ENCODE results near the gene EPB42. TPM values are rescaled to one million over a fixed set of nuclear protein-coding genes. Genes with fewer than 3 reads are reported as not detected.

Gene EPB42
- polyA plus RNA-seq, 1 donor (not counting 4 experiments of a cell fraction or from before 2014, with no cell fraction given): not detected

GRCh38 chr15:43225201-43225949 lies 4.6 kb upstream of the EPB42 start:
- Histone ChIP-seq H3K27ac (ENCODE audit: control insufficient read depth, insufficient read depth, low read length) (no peak overlapping the region), H3K4me1 (ENCODE audit: control insufficient read depth, extremely low read depth, insufficient read depth, low read length) (no peaks in the 10 kb centered on the region), H3K9me1 (ENCODE audit: control insufficient read depth, extremely low read depth, insufficient read depth, low read length) (no peaks in the 10 kb centered on the region), H3K79me2 (ENCODE audit: control insufficient read depth, insufficient read depth, low read length) (no peaks in the 10 kb centered on the region), H3K9me3 (ENCODE audit: control insufficient read depth, low read depth, low read length) (no peaks in the 10 kb centered on the region), H4K20me1 (ENCODE audit: control insufficient read depth, extremely low read depth, insufficient read depth, low read length) (no peaks in the 10 kb centered on the region), H2AFZ (ENCODE audit: control insufficient read depth, low read length) (no peak overlapping the region), H3K9ac (ENCODE audit: control insufficient read depth, extremely low read depth, insufficient read depth, low read length) (no peak overlapping the region), H3K36me3 (ENCODE audit: control insufficient read depth in 2 of 2, extremely low read depth in 1 of 2, insufficient read depth in 2 of 2, low read length in 2 of 2) (no peaks in the 10 kb centered on the region), H3K27me3 (ENCODE audit: control insufficient read depth, extremely low read depth, insufficient read depth, low read length) (no peaks in the 10 kb centered on the region), H3K4me2 (ENCODE audit: control insufficient read depth, extremely low read depth, insufficient read depth, low read depth, low read length) (no peak overlapping the region), H3K4me3 (ENCODE audit: control insufficient read depth in 2 of 3, extremely low read depth in 1 of 3, insufficient read depth in 2 of 3, low read depth in 1 of 3, low read length in 3 of 3) (no peak overlapping the region)
- DNase-seq (ENCODE audit: low read depth, low spot score): peak; percentile 4
- dilution Hi-C loops (cut with MboI; ENCODE audit: extremely low pct_ligation_motif_present, low sequenced_read_pairs): no loop called here
- FAIRE-seq: peak; percentile 92
- TF ChIP-seq, protein P1, sequence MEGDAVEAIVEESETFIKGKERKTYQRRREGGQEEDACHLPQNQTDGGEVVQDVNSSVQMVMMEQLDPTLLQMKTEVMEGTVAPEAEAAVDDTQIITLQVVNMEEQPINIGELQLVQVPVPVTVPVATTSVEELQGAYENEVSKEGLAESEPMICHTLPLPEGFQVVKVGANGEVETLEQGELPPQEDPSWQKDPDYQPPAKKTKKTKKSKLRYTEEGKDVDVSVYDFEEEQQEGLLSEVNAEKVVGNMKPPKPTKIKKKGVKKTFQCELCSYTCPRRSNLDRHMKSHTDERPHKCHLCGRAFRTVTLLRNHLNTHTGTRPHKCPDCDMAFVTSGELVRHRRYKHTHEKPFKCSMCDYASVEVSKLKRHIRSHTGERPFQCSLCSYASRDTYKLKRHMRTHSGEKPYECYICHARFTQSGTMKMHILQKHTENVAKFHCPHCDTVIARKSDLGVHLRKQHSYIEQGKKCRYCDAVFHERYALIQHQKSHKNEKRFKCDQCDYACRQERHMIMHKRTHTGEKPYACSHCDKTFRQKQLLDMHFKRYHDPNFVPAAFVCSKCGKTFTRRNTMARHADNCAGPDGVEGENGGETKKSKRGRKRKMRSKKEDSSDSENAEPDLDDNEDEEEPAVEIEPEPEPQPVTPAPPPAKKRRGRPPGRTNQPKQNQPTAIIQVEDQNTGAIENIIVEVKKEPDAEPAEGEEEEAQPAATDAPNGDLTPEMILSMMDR (optimal IDR thresholded peaks at IDR 0.05 in 1 of 3, IDR thresholded peaks at IDR 0.05 in 1 of 3, conservative IDR thresholded peaks at IDR 0.05 in 1 of 3; ENCODE audit: extremely low read depth in 1 of 3, insufficient read depth in 2 of 3, low read length in 3 of 3): peak; percentile 80 to 86 (median 83)
- TF ChIP-seq EZH2 (IDR thresholded peaks at IDR 0.05; ENCODE audit: low read length): no peak

DNA sequence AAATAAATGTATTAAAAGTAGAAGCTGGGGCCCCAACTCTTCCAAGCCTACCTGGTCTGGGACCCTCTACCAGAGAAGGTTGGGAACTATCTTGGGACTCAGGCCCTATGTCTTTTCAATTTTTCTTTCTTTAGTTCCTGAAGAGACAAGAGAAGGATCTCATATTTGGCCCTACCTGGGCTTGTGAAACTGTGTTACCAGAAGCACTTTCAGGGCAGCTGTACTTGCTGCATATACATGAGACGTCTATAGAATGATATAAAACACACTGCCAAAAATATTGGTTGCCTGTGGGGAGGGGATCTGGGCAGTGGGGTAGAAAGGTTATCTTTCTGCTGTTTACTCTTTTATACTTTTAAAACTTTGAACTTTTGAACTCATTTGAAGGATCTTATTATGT lies 604 bp upstream of the EPB42 start:
- Histone ChIP-seq H3K27ac (ENCODE audit: control insufficient read depth, insufficient read depth, low read length) (no peak overlapping the region), H3K4me2 (ENCODE audit: control insufficient read depth, extremely low read depth, insufficient read depth, low read depth, low read length) (no peak overlapping the region), H3K9me1 (ENCODE audit: control insufficient read depth, extremely low read depth, insufficient read depth, low read length) (no peaks in the 10 kb centered on the region), H4K20me1 (ENCODE audit: control insufficient read depth, extremely low read depth, insufficient read depth, low read length) (no peaks in the 10 kb centered on the region), H3K9me3 (ENCODE audit: control insufficient read depth, low read depth, low read length) (no peaks in the 10 kb centered on the region), H3K36me3 (ENCODE audit: control insufficient read depth in 2 of 2, extremely low read depth in 1 of 2, insufficient read depth in 2 of 2, low read length in 2 of 2) (no peaks in the 10 kb centered on the region), H2AFZ (ENCODE audit: control insufficient read depth, low read length) (no peak overlapping the region), H3K9ac (ENCODE audit: control insufficient read depth, extremely low read depth, insufficient read depth, low read length) (no peak overlapping the region), H3K4me3 (ENCODE audit: control insufficient read depth in 2 of 3, extremely low read depth in 1 of 3, insufficient read depth in 2 of 3, low read depth in 1 of 3, low read length in 3 of 3) (no peak overlapping the region), H3K27me3 (ENCODE audit: control insufficient read depth, extremely low read depth, insufficient read depth, low read length) (no peaks in the 10 kb centered on the region), H3K4me1 (ENCODE audit: control insufficient read depth, extremely low read depth, insufficient read depth, low read length) (peaks cover 8% of the 10 kb centered on the region), H3K79me2 (ENCODE audit: control insufficient read depth, insufficient read depth, low read length) (no peaks in the 10 kb centered on the region)
- dilution Hi-C loops (cut with MboI; ENCODE audit: extremely low pct_ligation_motif_present, low sequenced_read_pairs): no loop called here
- FAIRE-seq (no peak), DNase-seq (ENCODE audit: low read depth, low spot score) (no peak)
- no peak for TF ChIP-seq EZH2 (IDR thresholded peaks at IDR 0.05; ENCODE audit: low read length)
- TF ChIP-seq, protein P1 (optimal IDR thresholded peaks at IDR 0.05 in 1 of 3, IDR thresholded peaks at IDR 0.05 in 1 of 3, conservative IDR thresholded peaks at IDR 0.05 in 1 of 3; ENCODE audit: extremely low read depth in 1 of 3, insufficient read depth in 2 of 3, low read length in 3 of 3): no peak
